ENCODE data around the gene LRRC3C.

The LRRC3C gene

GRCh38 chr17:39980351-39981206, 53.0 kb downstream of the LRRC3C start, which contains the start of gene PSMD3:
Gene PSMD3, plus strand, starts transcription at chr17:39980807. Its CDS starts 164 bp downstream, at chr17:39980971.
- DNase-seq = peak; percentile 91 to 99 (median 96)

DNA sequence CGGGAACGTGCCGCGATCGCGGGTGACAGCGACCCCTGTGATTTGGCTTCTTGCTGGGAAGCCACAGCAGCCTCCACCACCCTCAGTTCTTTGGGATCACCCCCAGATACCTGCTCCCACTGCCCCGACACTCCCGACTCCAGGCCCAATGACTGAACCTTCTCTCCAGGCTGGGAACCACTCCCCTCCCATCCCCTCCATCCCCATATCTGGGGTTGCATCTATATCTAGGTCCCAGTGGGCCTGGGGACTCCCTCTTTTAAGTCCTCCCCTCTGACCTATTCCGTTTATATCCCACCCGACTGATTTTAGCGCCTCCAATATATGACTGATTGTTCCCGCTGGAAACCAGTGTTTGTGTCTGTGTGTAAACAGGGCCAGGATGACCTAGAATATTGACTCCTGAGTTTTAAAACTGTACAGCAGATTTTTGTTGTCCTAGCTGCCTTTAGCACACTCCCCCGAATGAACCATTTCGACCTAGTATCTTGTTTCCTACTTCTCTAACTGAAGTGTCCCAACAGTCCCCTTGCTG, 53.7 kb downstream of the LRRC3C start:
- DNase-seq = peak in 1 of 5 experiments; percentile 8

GRCh38 chr17:39981766-39982375, 54.3 kb downstream of the LRRC3C start:
- DNase-seq = no peak

GRCh38 chr17:39988206-39988810, 60.8 kb downstream of the LRRC3C start:
- no peak for DNase-seq

DNA sequence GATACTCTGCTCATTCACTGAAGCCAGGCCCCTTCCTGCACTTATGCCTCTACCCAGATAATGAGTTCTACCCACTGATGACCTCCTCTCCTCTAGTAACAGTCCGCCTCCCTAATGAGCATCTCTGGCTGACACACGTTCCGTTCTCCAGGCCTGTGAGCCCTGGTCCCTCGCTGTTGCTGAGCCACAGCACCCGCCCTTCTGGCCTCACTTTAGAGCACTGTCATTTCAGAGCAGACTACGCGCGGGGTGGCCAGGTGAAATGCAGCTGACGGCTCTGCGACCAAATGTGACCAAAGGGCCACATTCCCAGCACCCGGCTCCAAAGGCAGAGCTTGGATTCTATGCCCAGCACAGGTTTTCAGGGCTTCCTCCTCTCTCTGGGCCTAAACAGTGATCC, 66.9 kb downstream of the LRRC3C start:
- no peak for DNase-seq
